Femur (tissue), 1 donor: ENCODE results near the gene R3HDM4.
A peak's percentile ranks its signal among the peaks of the same experiment; 100 is the strongest.
"Not testable (repeated sequence)": the region's sequence is repeated elsewhere in the genome, so short reads cannot be mapped to it uniquely, and the experiment has no call there.

ENCODE experiments used
- DNase-seq: peaks from one replicate; pipeline ENCODE4 v3.0.0-alpha.2; 2017

The R3HDM4 gene

GRCh38 chr19:890831-891230 lies 22.2 kb downstream of the R3HDM4 start:
- DNase-seq, result no peak

- DNase-seq, result no peak
Measured at GRCh38 chr19:889662-890295, 23.2 kb downstream of the R3HDM4 start.

GRCh38 chr19:888581-889385 lies 24.2 kb downstream of the R3HDM4 start:
- DNase-seq, result no peak

- DNase-seq, result no peak
Measured at GRCh38 chr19:887599-887998, 25.4 kb downstream of the R3HDM4 start.

GRCh38 chr19:887072-887471 lies 25.9 kb downstream of the R3HDM4 start:
- peak; percentile 66 for DNase-seq

GRCh38 chr19:885536-886224 lies 27.3 kb downstream of the R3HDM4 start:
- no peak for DNase-seq

GRCh38 chr19:884420-885211 lies 28.4 kb downstream of the R3HDM4 start:
- no peak for DNase-seq

- no peak for DNase-seq
Measured at GRCh38 chr19:883661-884211, 29.3 kb downstream of the R3HDM4 start.

GRCh38 chr19:882871-883497 lies 30.0 kb downstream of the R3HDM4 start:
- DNase-seq, result no peak

GRCh38 chr19:881385-882071 lies 31.5 kb downstream of the R3HDM4 start:
- DNase-seq, result no peak

GRCh38 chr19:879711-880438 lies 33.1 kb downstream of the R3HDM4 start:
- DNase-seq, result no peak

- not testable (repeated sequence) for DNase-seq
Measured at GRCh38 chr19:878751-879561, 34.1 kb downstream of the R3HDM4 start.

GRCh38 chr19:877992-878660 lies 34.9 kb downstream of the R3HDM4 start:
- not testable (repeated sequence) for DNase-seq

GRCh38 chr19:876780-877314 lies 36.2 kb downstream of the R3HDM4 start:
- DNase-seq, result no peak

- no peak for DNase-seq
Measured at GRCh38 chr19:876089-876488, 36.9 kb downstream of the R3HDM4 start.

GRCh38 chr19:875265-875879 lies 37.6 kb downstream of the R3HDM4 start:
- DNase-seq, result no peak

GRCh38 chr19:873561-874041 lies 39.4 kb downstream of the R3HDM4 start:
- DNase-seq, result no peak

GRCh38 chr19:873084-873483 lies 39.9 kb downstream of the R3HDM4 start:
- DNase-seq, result peak; percentile 61
